Esophagus squamous epithelium (tissue), 5 donors: ENCODE measurements around the gene INSR. TPM values are rescaled to one million over a fixed set of nuclear protein-coding genes. Genes with fewer than 3 reads are reported as not detected.

ENCODE experiments used
- DNase-seq: peaks from one replicate; lab custom pipeline; 2025; lab: John Stamatoyannopoulos, UW
- H3K27ac ChIP-seq, 4 donors: fragments of 200-600 bp; sonication (generic); one replicate each; pipeline ENCODE4 v1.5.1; 2016 to 2019; ENCODE audit warnings: mild to moderate bottlenecking in 1 of 4
- H3K27me3 ChIP-seq, 4 donors: fragments of 200-600 bp; sonication (generic); 1 replicate in 3 of 4; 2 replicates in 1 of 4; pipeline versions ENCODE4 v1.5.1 to v1.6.0; 2017 to 2021; ENCODE audit warnings: antibody characterized with exemption in 1 of 4
- H3K36me3 ChIP-seq, 3 donors: fragments of 200-600 bp; sonication (generic); one replicate each; pipeline ENCODE4 v1.5.1; 2016 to 2019
- H3K4me1 ChIP-seq, 3 donors: fragments of 200-600 bp; sonication (generic); one replicate each; pipeline ENCODE4 v1.5.1; 2017 to 2019
- H3K4me3 ChIP-seq, 4 donors: fragments of 200-600 bp; sonication (generic); 1 replicate in 3 of 4; 2 replicates in 1 of 4; pipeline ENCODE4 v1.5.1; 2016 to 2019; ENCODE audit warnings: mild to moderate bottlenecking in 2 of 4, moderate library complexity in 1 of 4
- H3K9me3 ChIP-seq, 3 donors: fragments of 200-600 bp; sonication (generic); one replicate each; pipeline ENCODE4 v1.5.1; 2016 to 2019
- CTCF ChIP-seq, 6 experiments: fragments of 450-650 bp in 4 of 6; fragments of 200-600 bp in 2 of 6; sonication (generic) in 2 of 6; IDR thresholded peaks; one replicate each; pipeline ENCODE4 v1.5.1; 2016 to 2019; ENCODE audit warnings: antibody characterized with exemption in 6 of 6, mild to moderate bottlenecking in 4 of 6, moderate library complexity in 4 of 6
- POLR2A ChIP-seq, 4 donors: fragments of 450-650 bp; IDR thresholded peaks; one replicate each; pipeline ENCODE4 v1.6.1; 2017; ENCODE audit warnings: antibody characterized with exemption in 4 of 4, mild to moderate bottlenecking in 4 of 4, moderate library complexity in 3 of 4
- WGBS, 2 donors: methylation state at CpG; one replicate each; pipeline ENCODE4 v1.1.5; 2018; 5-methylcytosine and 5-hydroxymethylcytosine counted together
- intact Hi-C: fragments of 100-400 bp; cut with DNase I; formaldehyde crosslinking; loops from one replicate; pipeline ENCODE4 v1.15.0; 2022
- total RNA-seq, 4 donors: library from RNA; depleted of rRNA; stranded (reverse); fragments of >200 nt; gene quantifications; one replicate each; pipeline ENCODE4 v1.1.0, GENCODE V29; 2016
- donor health status: DM: yes; HTN: yes; CAD: no.

Gene INSR
- total RNA-seq, 4 donors from 2014 or later = 4.9 to 33.4 (median 10.8) TPM

- TF ChIP-seq CTCF (IDR thresholded peaks at IDR 0.05) = no peak
- TF ChIP-seq POLR2A (IDR thresholded peaks at IDR 0.05) = no peak
- H3K9me3 ChIP-seq = no peaks in the 10 kb centered on the region
- no peak for DNase-seq
- no peak overlapping the region for H3K4me3 ChIP-seq
- intact Hi-C loops = no loop called here
- H3K27ac ChIP-seq = no peak overlapping the region
- H3K4me1 ChIP-seq = no peaks in the 10 kb centered on the region
- H3K36me3 ChIP-seq = peaks cover 0 to 28% (median 0%) of the 10 kb centered on the region in 3 donors
- H3K27me3 ChIP-seq = no peaks in the 10 kb centered on the region
- 100% methylated on average over 1 of the region's 1 CpG for WGBS, 2 donors
Measured at GRCh38 chr19:7113233-7113632, 181.0 kb downstream of the INSR start.

- DNase-seq = no peak
- 76 to 82% methylated on average over 4 of the region's 4 CpGs for WGBS, 2 donors
Measured at GRCh38 chr19:7112675-7113074, 181.5 kb downstream of the INSR start.

GRCh38 chr19:7109678-7110289 is 184.4 kb downstream of the INSR start:
- 51 to 59% methylated on average over 7 to 8 of the region's 8 CpGs for WGBS, 2 donors
- TF ChIP-seq CTCF (IDR thresholded peaks at IDR 0.05) = no peak
- TF ChIP-seq POLR2A (IDR thresholded peaks at IDR 0.05) = no peak
- Histone ChIP-seq H3K4me1 (no peaks in the 10 kb centered on the region), H3K27me3 (peaks cover 0 to 2% (median 0%) of the 10 kb centered on the region in 4 donors), H3K9me3 (no peaks in the 10 kb centered on the region), H3K36me3 (no peaks in the 10 kb centered on the region), H3K27ac (no peak overlapping the region), H3K4me3 (no peak overlapping the region)
- intact Hi-C loops = loop anchor here (10.0 kb wide), 1 partner anchor 225 kb away; no protein-coding TSS in a partner anchor
- DNase-seq = no peak

More at GRCh38 chr19:7112675-7113074, 181.5 kb downstream of the INSR start:
- TF ChIP-seq POLR2A (IDR thresholded peaks at IDR 0.05) (no peak), CTCF (IDR thresholded peaks at IDR 0.05) (no peak)
- Histone ChIP-seq H3K27ac (no peak overlapping the region), H3K9me3 (no peaks in the 10 kb centered on the region), H3K27me3 (no peaks in the 10 kb centered on the region), H3K4me3 (no peak overlapping the region), H3K4me1 (no peaks in the 10 kb centered on the region), H3K36me3 (peaks cover 0 to 22% (median 0%) of the 10 kb centered on the region in 3 donors)
- intact Hi-C loops = no loop called here

DNA sequence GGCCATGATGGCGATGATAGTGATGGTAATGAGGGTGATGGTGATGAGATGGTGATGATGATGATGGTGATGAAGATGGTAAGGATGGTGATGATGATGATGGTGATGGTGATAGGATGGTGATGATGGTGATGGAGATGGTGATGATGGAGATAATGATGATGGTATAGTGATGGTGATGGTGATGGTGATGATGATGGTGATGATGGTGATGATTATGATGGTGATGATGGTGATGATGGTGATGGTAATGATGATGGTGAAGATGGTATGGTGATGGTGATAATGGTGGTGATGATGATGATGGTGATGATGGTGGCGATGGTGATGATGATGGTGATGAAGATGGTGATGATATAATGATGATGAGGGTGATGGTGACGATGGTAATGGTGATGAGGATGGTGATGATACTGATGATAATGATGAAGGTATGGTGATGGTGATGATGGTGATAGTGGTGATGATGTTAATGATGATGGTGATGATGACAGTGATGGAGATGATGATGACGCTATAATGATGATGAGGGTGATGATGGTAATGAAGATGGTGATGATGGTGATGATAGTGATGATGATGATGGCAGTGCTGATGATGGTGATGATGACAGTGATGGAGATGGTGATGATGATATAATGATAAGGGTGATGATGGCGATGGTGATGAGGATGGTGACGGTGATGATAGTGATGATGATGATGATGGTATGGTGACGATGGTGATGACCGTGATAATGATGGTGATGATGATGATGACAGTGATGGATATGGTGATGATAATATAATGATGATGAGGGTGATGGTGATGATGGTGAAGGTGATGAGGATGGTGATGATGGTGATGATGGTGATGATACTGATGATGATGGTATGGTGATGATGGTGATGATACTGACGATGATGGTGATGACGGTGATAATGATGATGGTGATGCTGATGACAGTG is 187.2 kb downstream of the INSR start:
- intact Hi-C loops = loop anchor here (10.0 kb wide), 1 partner anchor 228 kb away; no protein-coding TSS in a partner anchor
- peaks cover 0 to 16% (median 0%) of the 10 kb centered on the region in 4 donors for H3K27me3 ChIP-seq
- no peak overlapping the region for H3K4me3 ChIP-seq
- 77 to 81% methylated on average over 10 of the region's 10 CpGs for WGBS, 2 donors
- peaks cover 0 to 5% (median 3%) of the 10 kb centered on the region in 3 donors for H3K4me1 ChIP-seq
- no peak overlapping the region for H3K27ac ChIP-seq
- no peaks in the 10 kb centered on the region for H3K36me3 ChIP-seq
- H3K9me3 ChIP-seq = no peaks in the 10 kb centered on the region
- TF ChIP-seq POLR2A (IDR thresholded peaks at IDR 0.05) (no peak), CTCF (IDR thresholded peaks at IDR 0.05) (no peak)
- DNase-seq = no peak
